HEK293T (cell line): ENCODE results near the gene PCSK5.

Experiments
- CTCF ChIA-PET: fragments of 350-600 bp; formaldehyde crosslinking; extraction: SDS; loops from one replicate; lab custom pipeline; 2021; ENCODE audit warnings: antibody characterized with exemption, inconsistent platforms; lab: Yijun Ruan, JAX
- POLR2A ChIA-PET: fragments of 350-600 bp; formaldehyde crosslinking; extraction: SDS; loops from one replicate; lab custom pipeline; 2020; ENCODE audit warnings: antibody characterized with exemption, inconsistent platforms; lab: Yijun Ruan, JAX
- DNase-seq: peaks from one replicate; pipeline ENCODE4 v3.0.0; 2012; ENCODE audit warnings: mixed read lengths; ENCODE audit errors: extremely low spot score
- ARNT ChIP-seq: fragments of 450-650 bp; IDR thresholded peaks from 2 replicates; pipeline ENCODE4 v1.6.1; 2017; ENCODE audit warnings: mild to moderate bottlenecking
- BHLHE40 ChIP-seq: fragments of 450-650 bp; IDR thresholded peaks from 2 replicates; pipeline ENCODE4 v1.6.1; 2016; ENCODE audit warnings: mild to moderate bottlenecking, moderate library complexity, borderline replicate concordance
- CTBP1 ChIP-seq: fragments of 450-650 bp; IDR thresholded peaks from 2 replicates; pipeline ENCODE4 v1.6.1; 2016; ENCODE audit warnings: borderline replicate concordance
- ELF4 ChIP-seq: fragments of 450-650 bp; IDR thresholded peaks from 2 replicates; pipeline ENCODE4 v1.6.1; 2017; ENCODE audit warnings: antibody characterized with exemption
- FOXA1 ChIP-seq: fragments of 450-650 bp; IDR thresholded peaks from 2 replicates; pipeline ENCODE4 v1.6.1; 2016; ENCODE audit warnings: mild to moderate bottlenecking
- FOXK2 ChIP-seq: fragments of 450-650 bp; IDR thresholded peaks from 2 replicates; pipeline ENCODE4 v1.6.1; 2016; ENCODE audit warnings: mild to moderate bottlenecking
- FOXM1 ChIP-seq: fragments of 450-650 bp; IDR thresholded peaks from 2 replicates; pipeline ENCODE4 v1.6.1; 2017; ENCODE audit warnings: mild to moderate bottlenecking, borderline replicate concordance
- HDGF ChIP-seq: fragments of 450-650 bp; IDR thresholded peaks from 2 replicates; pipeline ENCODE4 v1.6.1; 2017; ENCODE audit warnings: antibody characterized with exemption, borderline replicate concordance
- L3MBTL2 ChIP-seq: fragments of 450-650 bp; conservative IDR thresholded peaks from 2 replicates; pipeline ENCODE4 v1.6.1; 2016; ENCODE audit warnings: mild to moderate bottlenecking
- LEF1 ChIP-seq: fragments of 450-650 bp; IDR thresholded peaks from 2 replicates; pipeline ENCODE4 v1.6.1; 2017; ENCODE audit warnings: mild to moderate bottlenecking, borderline replicate concordance
- NFRKB ChIP-seq: fragments of 450-650 bp; IDR thresholded peaks from 2 replicates; pipeline ENCODE4 v1.6.1; 2016; ENCODE audit warnings: mild to moderate bottlenecking, moderate library complexity
- PKNOX1 ChIP-seq: fragments of 450-650 bp; IDR thresholded peaks from 2 replicates; pipeline ENCODE4 v1.6.1; 2016
- SP1 ChIP-seq: fragments of 450-650 bp; IDR thresholded peaks from 2 replicates; pipeline ENCODE4 v1.6.1; 2017
- SUZ12 ChIP-seq: fragments of 450-650 bp; IDR thresholded peaks from 2 replicates; pipeline ENCODE4 v1.6.1; 2016; ENCODE audit warnings: mild to moderate bottlenecking
- TARDBP ChIP-seq: fragments of 450-650 bp; IDR thresholded peaks from 2 replicates; pipeline ENCODE4 v1.6.1; 2016
- ZNF384 ChIP-seq: fragments of 450-650 bp; IDR thresholded peaks from 2 replicates; pipeline ENCODE4 v1.6.1; 2016

Gene PCSK5

GRCh38 chr9:75918154-75918553, 27.7 kb downstream of the PCSK5 start:
- CTCF ChIA-PET, result no interaction called here
- POLR2A ChIA-PET, result no interaction called here
- no peak for DNase-seq
- TF ChIP-seq ZNF384, result no peak

- POLR2A ChIA-PET, result no interaction called here
- DNase-seq, result no peak
- TF ChIP-seq NFRKB, result no peak
- TF ChIP-seq HDGF, result no peak
- TF ChIP-seq PKNOX1, result no peak
- no peak for TF ChIP-seq FOXA1
- TF ChIP-seq TARDBP, result no peak
- TF ChIP-seq SP1, result no peak
- TF ChIP-seq ELF4, result no peak
- TF ChIP-seq LEF1, result no peak
- no peak for TF ChIP-seq ARNT
- CTCF ChIA-PET, result no interaction called here
These were observed 28.4 kb downstream of the PCSK5 start for GRCh38 chr9:75918909-75919308.

GRCh38 chr9:75921391-75922127, 31.1 kb downstream of the PCSK5 start:
- TF ChIP-seq L3MBTL2 (no peak), PKNOX1 (no peak), ZNF384 (no peak), SUZ12 (no peak), SP1 (no peak), CTBP1 (no peak), NFRKB (no peak), TARDBP (no peak), LEF1 (no peak), BHLHE40 (no peak), FOXM1 (no peak), ARNT (no peak)
- ChIA-PET POLR2A (no interaction called here), CTCF (no interaction called here)
- no peak for DNase-seq

DNA sequence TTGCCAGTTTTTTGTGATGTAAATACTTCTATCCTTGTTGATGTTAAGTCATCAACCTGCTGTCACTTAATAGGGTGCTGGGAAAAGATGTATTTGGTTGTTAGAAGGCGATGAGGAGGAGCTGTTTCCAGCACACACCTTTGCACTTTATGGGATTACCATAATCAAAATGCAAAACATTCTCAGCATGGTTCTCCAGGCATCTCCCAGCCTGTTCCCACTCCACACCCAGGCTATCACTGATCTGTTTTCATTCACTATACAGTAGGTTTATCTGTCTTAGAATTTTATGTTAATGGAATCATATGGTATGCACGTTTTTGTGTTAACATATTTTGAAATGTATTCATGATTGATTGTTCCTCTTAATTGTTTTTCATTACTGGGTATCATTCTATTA, 35.9 kb downstream of the PCSK5 start:
- DNase-seq, result no peak
- ChIA-PET CTCF (no interaction called here), POLR2A (no interaction called here)
- TF ChIP-seq BHLHE40 (no peak), L3MBTL2 (no peak), SP1 (no peak), ARNT (no peak), TARDBP (no peak), PKNOX1 (no peak), HDGF (no peak), FOXK2 (no peak), FOXM1 (no peak), NFRKB (no peak), LEF1 (no peak), SUZ12 (no peak), ELF4 (no peak), ZNF384 (no peak), FOXA1 (no peak), CTBP1 (no peak)

- DNase-seq, result no peak
- TF ChIP-seq FOXK2, result no peak
- TF ChIP-seq ZNF384, result no peak
- no peak for TF ChIP-seq SUZ12
- no peak for TF ChIP-seq NFRKB
- TF ChIP-seq BHLHE40, result no peak
- TF ChIP-seq ARNT, result no peak
- TF ChIP-seq L3MBTL2, result no peak
- no peak for TF ChIP-seq SP1
- no peak for TF ChIP-seq FOXA1
- TF ChIP-seq HDGF, result no peak
- no peak for TF ChIP-seq ELF4
- TF ChIP-seq PKNOX1, result no peak
- no peak for TF ChIP-seq CTBP1
- no peak for TF ChIP-seq LEF1
- TF ChIP-seq FOXM1, result no peak
- no peak for TF ChIP-seq TARDBP
- POLR2A ChIA-PET, result no interaction called here
- CTCF ChIA-PET, result no interaction called here
These were observed 36.9 kb downstream of the PCSK5 start for GRCh38 chr9:75927356-75927755.

GRCh38 chr9:75930190-75930589, 39.7 kb downstream of the PCSK5 start:
- CTCF ChIA-PET, result no interaction called here
- TF ChIP-seq SP1 (no peak), CTBP1 (no peak), NFRKB (no peak), L3MBTL2 (no peak), BHLHE40 (no peak), LEF1 (no peak), FOXM1 (no peak), PKNOX1 (no peak)

More at GRCh38 chr9:75930190-75930589, 39.7 kb downstream of the PCSK5 start:
- DNase-seq, result no peak
- POLR2A ChIA-PET, result no interaction called here
